ENCODE data around the gene NBPF4.

Gene NBPF4

GRCh38 chr1:108201687-108202086 lies 42.2 kb downstream of the NBPF4 start:
- POLR2A ChIA-PET (ENCODE audit: low non-redundant PET): no interaction called here
- TF ChIP-seq, protein P1, sequence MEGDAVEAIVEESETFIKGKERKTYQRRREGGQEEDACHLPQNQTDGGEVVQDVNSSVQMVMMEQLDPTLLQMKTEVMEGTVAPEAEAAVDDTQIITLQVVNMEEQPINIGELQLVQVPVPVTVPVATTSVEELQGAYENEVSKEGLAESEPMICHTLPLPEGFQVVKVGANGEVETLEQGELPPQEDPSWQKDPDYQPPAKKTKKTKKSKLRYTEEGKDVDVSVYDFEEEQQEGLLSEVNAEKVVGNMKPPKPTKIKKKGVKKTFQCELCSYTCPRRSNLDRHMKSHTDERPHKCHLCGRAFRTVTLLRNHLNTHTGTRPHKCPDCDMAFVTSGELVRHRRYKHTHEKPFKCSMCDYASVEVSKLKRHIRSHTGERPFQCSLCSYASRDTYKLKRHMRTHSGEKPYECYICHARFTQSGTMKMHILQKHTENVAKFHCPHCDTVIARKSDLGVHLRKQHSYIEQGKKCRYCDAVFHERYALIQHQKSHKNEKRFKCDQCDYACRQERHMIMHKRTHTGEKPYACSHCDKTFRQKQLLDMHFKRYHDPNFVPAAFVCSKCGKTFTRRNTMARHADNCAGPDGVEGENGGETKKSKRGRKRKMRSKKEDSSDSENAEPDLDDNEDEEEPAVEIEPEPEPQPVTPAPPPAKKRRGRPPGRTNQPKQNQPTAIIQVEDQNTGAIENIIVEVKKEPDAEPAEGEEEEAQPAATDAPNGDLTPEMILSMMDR (conservative IDR thresholded peaks at IDR 0.05; ENCODE audit: low read depth): no peak
- no peak overlapping the region for H3K27ac ChIP-seq
- CTCF ChIA-PET: no interaction called here
- DNase-seq (ENCODE audit: low spot score): no peak

- DNase-seq (ENCODE audit: low spot score): peak; percentile 79
These were observed 43.2 kb downstream of the NBPF4 start for GRCh38 chr1:108200687-108201051.

DNA sequence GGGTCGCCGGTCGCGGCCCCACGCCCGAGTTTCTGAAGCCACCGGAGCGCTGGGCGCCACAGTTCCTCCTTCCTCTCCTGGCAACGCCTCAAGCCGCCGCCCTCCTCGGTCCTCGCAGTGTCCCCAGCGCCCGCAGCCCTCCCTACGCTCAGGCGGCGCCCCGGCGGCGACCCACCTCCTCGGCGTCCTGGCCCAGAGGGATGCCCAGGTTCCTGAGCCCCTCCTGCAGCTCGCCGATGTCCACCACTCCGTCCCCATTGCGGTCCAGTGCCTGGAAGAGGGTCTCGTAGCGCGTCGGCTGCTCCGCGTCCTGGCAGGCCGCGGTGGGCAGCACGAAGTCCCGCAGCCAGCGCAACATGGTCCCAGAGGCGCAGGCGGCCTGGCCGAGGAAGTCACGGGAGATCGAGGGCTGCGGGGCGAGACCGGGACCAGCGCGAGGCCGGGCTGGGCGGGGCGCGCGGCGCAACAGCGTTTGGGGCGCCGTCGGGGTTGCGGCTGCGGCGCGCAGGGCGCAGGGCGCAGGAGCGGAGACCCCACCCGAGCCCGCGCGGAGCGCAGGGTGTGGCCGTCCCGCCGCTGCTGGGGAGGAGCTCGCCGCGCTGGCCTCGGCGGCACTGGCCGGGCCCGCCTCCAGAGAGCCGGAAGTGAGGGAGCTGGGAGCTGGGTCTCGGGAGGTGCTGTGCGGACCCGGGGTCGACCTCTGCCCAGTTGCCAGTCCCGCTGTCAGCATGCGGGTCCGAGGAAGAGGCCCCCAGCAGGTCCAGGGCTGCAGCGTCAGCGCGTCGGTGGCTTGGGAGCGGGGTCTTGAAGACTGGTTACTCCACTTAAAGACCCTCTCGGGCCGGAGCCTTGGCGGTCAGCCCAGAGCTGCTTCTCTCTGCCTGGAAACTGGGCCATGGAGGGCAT lies 43.8 kb downstream of the NBPF4 start, which contains the start of gene SLC25A24:
SLC25A24 (minus strand) TSS at position 563 of the 906 bp plus-strand sequence; CDS start at position 358, 205 bp downstream.
- H3K27ac ChIP-seq: peak within 1 kb of the TSS; percentile 98
- ChIA-PET CTCF (interaction anchor here (0.6 kb wide), 1 partner anchor 335 kb away, joined by 3 read pairs; no protein-coding TSS in a partner anchor), POLR2A (ENCODE audit: low non-redundant PET) (interaction anchor here (0.5 to 1.2 kb wide), 2 partner anchors 81 to 518 kb away, joined by 4 to 7 read pairs; no protein-coding TSS in a partner anchor)
- TF ChIP-seq, protein P1 (conservative IDR thresholded peaks at IDR 0.05; ENCODE audit: low read depth): no peak
- peak; percentile 81 for DNase-seq (ENCODE audit: low spot score)

More at GRCh38 chr1:108200687-108201051, 43.2 kb downstream of the NBPF4 start:
- peak overlapping the region; percentile 98 for H3K27ac ChIP-seq
- CTCF ChIA-PET: interaction anchor here (0.6 kb wide), 1 partner anchor 336 kb away, joined by 3 read pairs; no protein-coding TSS in a partner anchor
- POLR2A ChIA-PET (ENCODE audit: low non-redundant PET): interaction anchor here (0.5 to 1.2 kb wide), 3 partner anchors 82 to 834 kb away, joined by 4 to 7 read pairs (median 5); no protein-coding TSS in a partner anchor
- TF ChIP-seq, protein P1 (conservative IDR thresholded peaks at IDR 0.05; ENCODE audit: low read depth): peak; percentile 52

GRCh38 chr1:108199201-108199691 lies 44.6 kb downstream of the NBPF4 start:
- ChIA-PET POLR2A (ENCODE audit: low non-redundant PET) (no interaction called here), CTCF (no interaction called here)
- peak; percentile 59 for DNase-seq (ENCODE audit: low spot score)
- peak overlapping the region; percentile 98 for H3K27ac ChIP-seq
- TF ChIP-seq, protein P1 (conservative IDR thresholded peaks at IDR 0.05; ENCODE audit: low read depth): no peak

DNA sequence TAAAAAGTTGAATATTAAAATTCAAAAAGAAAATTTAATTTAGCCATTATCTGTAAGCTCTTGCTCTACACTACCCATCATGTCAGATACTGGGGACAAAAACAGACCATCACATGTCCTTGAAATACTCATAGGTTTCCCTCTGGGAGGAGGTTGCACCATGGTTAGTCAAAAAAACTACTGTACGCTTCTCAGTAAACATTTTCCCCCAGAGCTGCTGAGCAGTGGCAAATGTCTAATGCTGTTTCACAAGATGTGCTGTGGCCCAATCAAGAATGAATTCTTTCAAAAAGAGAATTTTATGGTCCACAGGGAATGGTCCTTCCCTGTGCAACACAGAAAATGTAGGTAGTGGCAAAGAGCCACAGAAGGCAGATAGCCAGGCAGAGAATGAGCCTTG lies 49.8 kb downstream of the NBPF4 start:
- POLR2A ChIA-PET (ENCODE audit: low non-redundant PET): no interaction called here
- TF ChIP-seq, protein P1 (conservative IDR thresholded peaks at IDR 0.05; ENCODE audit: low read depth): no peak
- DNase-seq (ENCODE audit: low spot score): no peak
- H3K27ac ChIP-seq: no peak overlapping the region
- CTCF ChIA-PET: interaction anchor here (0.6 kb wide), 1 partner anchor 12 kb away, joined by 3 read pairs; no protein-coding TSS in a partner anchor

DNA sequence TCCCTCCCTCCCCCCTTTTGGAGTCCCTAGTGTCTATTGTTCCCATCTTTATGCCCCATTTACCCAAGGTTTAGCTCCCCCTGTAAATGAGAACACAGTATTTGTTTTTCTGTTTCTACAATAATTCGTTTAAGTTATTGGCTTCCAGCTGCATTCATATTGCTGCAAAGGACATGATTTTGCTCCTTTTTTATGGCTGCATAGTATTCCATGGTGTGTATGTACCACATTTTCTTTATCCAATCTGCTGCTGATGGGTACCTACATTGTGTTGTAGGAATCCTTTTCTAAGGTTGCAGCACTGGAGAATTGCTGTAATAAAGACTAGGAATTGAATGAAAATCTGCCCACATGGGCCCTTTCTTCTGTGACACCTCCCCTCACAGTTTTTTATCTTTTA lies 50.5 kb downstream of the NBPF4 start:
- CTCF ChIA-PET: interaction anchor here (0.6 kb wide), 1 partner anchor 397 kb away, joined by 4 read pairs; no protein-coding TSS in a partner anchor
- TF ChIP-seq, protein P1 (conservative IDR thresholded peaks at IDR 0.05; ENCODE audit: low read depth): no peak
- POLR2A ChIA-PET (ENCODE audit: low non-redundant PET): no interaction called here
- no peak overlapping the region for H3K27ac ChIP-seq
- DNase-seq (ENCODE audit: low spot score): no peak
